ENCODE data around the gene MRPL23.
"Not testable (repeated sequence)": the region's sequence is repeated elsewhere in the genome, so short reads cannot be mapped to it uniquely, and the experiment has no call there.

MRPL23 gene

DNA sequence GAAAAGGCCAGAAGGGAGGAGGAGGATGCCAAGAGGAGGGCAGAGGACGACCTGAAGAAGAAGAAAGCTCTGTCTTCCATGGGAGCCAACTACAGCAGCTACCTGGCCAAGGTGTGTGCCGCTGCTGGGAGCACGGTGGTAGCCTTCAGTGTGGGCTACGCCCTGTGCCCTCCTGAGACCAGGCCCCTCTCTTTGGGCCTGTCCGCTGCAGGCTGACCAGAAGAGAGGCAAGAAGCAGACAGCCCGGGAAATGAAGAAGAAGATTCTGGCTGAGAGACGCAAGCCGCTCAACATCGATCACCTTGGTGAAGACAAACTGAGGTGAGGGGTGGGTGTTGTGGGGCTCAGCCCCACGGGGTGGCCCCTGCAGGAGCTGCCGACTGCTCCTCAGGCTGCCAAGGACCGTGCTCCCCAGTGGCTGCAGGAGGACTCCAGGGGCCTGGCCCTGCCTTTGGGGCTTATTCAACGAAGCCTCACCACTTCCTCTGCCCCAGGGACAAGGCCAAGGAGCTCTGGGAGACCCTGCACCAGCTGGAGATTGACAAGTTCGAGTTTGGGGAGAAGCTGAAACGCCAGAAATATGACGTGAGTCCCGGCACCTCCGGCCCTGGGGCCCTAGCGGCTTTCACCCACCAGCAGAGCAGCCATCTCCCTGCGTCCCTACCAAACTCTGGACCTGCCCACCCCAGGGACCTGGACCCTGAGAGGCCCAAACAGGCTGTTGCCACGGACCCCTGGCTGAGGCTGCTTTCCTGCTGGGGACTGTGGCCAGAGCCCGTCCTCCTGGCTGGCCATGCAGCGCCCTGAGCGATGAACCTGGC, 12.6 kb upstream of the MRPL23 start:
- DNase-seq = no peak

GRCh38 chr11:1935156-1936071, 11.7 kb upstream of the MRPL23 start:
- DNase-seq = no peak

- DNase-seq = no peak
Measured at GRCh38 chr11:1936072-1936780, 10.9 kb upstream of the MRPL23 start.

GRCh38 chr11:1936781-1937615, 10.1 kb upstream of the MRPL23 start:
- no peak for DNase-seq

- no peak for DNase-seq
Measured at GRCh38 chr11:1937616-1938342, 9.4 kb upstream of the MRPL23 start.

DNA sequence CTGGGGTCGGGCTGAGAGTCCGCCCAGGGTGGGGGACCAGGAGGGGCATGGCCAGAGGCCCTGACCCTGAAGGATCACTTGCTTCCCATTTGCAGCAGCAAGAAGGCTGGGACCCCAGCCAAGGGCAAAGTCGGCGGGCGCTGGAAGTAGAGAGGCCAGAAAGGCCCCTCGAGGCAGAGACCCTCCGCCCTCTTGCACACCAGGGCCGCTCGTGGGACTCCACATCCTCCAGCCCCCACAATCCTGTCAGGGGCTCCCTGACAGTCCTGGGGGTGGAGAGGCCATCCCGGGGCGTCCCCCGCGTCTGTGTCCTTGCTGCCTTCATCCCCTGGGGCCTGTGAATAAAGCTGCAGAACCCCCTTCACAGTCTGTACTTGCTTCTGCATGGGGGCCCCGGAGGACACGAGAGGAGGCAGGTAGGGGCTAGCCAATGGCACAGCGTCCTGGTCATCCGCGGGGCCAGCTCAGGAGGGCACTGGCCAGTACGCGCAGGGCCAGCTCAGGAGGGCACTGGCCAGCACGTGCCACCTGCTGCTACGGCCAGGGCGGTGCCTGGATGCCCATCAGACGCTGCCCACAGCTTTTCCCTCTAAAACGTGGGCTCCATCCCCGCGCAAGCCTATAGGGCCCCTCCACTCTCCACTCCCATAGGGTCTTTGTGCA, 8.7 kb upstream of the MRPL23 start:
- no peak for DNase-seq

DNA sequence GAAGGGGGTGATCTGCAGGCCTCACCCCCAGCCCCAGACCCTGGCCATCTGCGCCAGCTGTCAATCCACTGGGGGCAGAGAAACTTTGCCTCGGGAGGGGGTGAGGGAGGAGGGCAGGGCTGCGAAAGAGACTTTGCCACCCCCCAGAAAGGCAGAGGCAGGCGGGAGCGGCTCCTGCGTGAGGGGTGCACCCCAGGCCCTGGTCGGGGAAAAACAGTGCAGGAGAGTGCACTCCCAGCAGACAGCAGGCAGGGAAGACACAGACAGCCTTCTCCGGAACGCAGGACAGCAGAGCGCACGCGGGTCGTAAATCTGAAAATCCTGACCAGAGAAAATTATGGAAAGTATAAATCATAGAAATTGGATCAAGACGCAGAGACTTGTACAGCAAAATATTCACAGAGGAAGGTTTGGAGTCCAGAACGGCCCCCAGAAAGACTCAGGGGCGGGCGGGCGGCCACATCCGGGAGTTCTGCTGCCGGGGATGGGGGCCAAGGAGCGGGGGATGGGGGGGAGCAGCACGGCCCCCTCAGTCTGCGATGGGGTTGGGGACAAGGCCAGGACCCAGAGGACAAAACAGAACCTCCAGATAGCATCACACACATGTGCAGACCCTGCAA, 8.0 kb upstream of the MRPL23 start:
- DNase-seq = no peak

- DNase-seq = not testable (repeated sequence)
Measured at GRCh38 chr11:1939788-1940187, 7.3 kb upstream of the MRPL23 start.

GRCh38 chr11:1942558-1943260, 4.4 kb upstream of the MRPL23 start:
- DNase-seq = no peak

DNA sequence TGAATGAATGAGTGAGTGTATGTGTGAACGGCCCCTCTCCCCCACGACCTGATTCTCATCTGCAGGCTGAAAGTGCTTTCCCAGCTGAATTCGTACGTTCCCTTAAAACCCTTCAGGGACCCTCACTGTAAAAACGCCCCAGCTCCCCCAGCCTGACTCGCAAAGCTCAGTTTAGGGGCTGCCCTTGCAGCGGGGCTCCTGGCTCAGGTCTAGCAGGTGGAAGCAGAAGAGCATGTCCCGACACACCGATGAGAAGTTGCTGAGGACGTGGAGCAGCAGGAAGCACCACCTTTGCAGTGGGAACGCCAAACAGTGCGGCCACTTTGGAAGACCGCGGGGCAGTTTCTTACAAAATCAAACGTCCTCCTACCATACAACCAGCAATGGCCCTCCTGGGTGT, 3.6 kb upstream of the MRPL23 start:
- no peak for DNase-seq

DNA sequence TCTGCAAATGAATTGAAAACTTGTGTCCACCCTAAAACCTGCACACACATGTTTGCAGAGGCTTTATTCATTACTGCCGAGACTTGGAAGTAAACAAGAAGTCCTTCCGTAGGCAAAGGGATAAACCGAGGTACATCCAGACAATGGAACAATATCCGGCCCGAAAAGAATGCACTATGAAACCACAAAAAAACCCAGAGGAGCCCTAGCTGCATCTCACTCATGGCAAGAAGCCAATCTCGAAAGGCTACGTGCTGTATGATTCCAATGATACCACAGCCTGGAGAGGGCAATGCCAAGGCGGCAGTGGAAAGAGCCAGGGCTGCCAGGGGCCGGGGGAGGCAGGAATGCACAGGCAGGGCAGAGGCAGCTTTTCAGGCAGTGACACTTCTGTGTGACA, 3.2 kb upstream of the MRPL23 start:
- DNase-seq = no peak

DNA sequence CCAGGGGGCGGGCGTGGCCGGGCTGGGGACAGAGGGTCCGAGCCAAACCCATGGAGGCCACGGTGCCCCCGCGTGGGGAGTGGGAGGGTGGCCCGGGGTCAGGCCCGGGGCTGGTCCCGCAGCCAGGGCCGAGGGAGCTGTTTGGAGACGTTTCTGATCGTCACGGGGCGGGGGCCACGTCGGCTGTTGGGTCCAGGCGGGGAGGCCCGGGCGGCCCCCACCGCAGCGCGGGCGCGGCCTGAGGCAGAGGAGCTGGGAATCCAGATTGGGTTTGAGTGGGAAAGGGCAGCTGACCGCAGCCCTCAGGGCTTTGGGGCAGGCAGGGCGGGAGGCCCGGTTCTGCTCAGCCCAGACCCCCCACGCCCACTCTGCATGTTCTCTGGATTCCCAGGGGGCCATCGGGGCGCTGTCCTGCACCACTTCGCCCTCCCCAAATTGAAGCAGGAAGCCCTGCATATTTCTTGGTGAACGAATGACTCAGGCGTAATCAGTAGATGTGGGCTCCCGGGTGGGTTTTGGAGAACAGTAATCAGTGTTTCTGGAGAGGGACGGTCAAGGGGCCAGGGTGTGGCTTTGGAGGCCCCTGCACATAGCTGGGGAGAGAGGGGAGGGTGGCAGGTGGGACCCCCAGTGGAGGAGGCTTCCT, 583 bp downstream of the MRPL23 start:
- DNase-seq = no peak

DNA sequence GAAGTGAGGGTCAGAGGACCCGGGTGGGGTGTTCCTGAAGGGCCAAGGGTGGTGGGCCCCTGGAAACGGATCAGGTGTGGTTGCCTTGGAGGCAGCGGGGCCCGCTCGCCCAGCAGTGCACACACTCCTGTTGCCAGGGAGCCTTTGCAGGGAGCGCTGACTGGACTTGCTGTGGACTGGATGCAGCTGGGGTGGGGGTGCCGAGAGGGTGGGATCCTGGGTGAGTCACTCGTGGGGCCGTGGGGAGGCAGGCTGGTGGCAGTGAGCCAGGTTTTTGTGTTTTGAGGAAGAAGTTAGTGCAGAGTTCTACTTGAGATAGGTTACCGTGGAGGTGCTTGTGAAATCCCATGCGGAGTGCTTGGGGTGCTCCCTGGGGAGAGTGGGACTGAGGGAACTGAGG, 1.3 kb downstream of the MRPL23 start:
- DNase-seq = no peak

DNA sequence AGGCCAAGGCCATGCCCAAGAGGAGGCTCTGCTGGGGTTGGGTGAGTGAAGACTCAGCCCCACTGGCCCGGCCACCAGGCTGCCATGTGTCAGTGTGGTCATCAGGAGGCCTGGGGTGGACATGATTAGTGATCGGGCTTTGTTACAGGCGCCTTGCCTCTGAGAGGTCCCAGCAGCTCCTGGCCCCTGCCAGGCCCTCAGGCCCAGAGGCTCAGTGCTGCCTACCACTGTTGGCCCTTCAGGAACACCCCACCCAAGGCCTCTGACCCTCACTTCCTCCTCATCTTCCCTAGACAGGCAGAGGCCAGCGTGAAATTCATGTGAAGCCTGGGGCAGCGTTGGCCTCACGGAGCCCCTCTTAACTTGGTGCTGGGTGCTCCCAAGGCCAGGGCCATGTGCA, 2.2 kb downstream of the MRPL23 start:
- no peak for DNase-seq

DNA sequence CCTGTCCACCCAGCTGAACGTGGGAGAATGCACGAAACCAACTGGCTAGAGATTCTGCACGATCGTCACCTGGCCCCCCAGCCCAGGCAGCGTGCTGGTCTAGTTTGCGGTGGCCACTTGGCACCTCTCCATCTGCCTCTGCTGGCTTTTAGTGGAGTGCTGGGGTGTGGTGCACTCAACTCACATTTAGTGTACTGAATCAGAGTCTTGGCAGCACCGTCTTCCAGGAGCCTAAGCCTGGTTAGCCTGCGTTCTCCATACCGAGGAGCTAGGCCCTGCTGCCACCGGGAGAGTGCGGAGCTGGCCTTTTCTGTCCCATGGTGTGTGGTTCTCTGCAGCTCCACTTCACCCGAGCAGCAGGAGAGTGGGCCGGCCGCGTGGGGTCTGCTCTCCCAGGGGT, 2.8 kb downstream of the MRPL23 start:
- no peak for DNase-seq

- no peak for DNase-seq
Measured at GRCh38 chr11:1952806-1953482, 5.8 kb downstream of the MRPL23 start.

DNA sequence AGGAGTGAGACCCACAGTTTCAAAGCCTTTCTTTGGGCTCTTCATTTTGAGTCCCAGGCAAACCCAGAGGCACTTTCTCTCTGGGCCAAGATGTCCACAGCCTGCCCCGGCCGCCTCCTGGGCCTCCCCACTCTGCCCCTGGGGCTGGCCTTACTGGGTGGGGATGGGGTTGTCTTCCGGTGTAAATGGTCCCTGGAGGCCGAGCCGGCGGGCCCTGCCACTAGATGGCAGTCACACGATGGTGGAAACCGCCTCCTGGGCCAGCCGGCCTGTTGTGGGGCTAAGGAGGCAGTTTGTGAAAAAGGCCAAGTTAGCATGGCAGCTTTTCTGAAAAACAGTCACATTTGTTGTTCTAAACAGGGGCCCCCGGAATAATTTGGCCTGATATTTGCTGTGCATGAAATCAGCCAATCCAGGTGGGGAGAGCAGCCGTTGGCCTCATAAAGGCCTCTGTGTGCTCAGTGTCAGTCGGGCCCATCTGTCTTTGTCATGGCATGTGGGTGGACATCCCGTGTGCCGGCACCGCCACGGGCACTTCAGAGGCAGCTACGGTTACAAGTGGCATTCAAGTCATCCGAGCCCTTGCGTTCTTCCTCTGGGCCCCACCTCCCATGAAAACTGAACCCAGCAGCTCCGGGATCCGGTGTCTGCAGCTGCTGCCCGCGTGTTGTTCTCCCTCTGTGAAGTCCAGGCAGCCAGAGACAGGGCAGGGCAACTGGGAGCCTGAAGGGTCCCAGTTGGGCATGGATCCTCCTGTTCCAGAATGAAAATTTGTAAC, 6.5 kb downstream of the MRPL23 start:
- peak; percentile 56 for DNase-seq

DNA sequence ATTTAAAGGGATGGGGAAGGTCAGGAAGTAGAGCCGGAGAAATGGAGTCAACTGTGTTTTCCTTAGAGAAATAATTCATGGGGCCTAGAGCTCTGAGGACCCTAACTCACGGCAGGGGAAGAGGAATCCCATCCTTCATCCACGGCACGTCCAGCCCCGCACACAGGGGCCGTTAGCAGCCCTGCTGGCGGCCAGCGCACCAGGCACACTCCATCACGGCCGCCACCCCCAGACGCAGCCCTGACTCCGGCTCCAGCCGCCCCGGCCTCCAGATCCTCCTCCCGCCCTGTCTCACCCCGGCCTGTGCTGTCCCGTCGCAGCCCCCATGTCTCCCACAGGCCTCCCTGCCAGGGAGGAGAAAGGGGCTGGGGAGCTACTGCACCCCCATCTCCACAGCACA, 11.2 kb downstream of the MRPL23 start:
- no peak for DNase-seq
